Measurements from ENCODE around the gene ALG11.
A peak's percentile ranks its signal among the peaks of the same experiment; 100 is the strongest.
"Not testable (repeated sequence)": the region's sequence is repeated elsewhere in the genome, so short reads cannot be mapped to it uniquely, and the experiment has no call there.

Gene ALG11

DNA sequence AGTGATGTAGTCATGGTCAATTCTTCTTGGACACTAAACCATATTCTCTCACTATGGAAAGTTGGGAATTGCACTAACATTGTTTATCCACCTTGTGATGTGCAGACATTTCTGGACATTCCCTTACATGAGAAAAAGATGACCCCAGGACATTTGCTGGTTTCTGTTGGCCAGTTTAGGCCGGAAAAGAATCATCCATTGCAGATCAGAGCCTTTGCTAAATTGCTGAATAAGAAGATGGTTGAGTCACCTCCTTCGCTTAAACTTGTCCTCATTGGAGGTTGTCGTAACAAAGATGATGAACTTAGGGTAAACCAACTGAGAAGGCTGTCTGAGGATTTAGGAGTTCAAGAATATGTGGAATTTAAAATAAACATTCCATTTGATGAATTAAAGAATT lies 12.3 kb downstream of the ALG11 start, which contains the start of gene UTP14C:
Gene UTP14C (plus strand): TSS at position 211 of the 400 bp plus-strand sequence. CDS start 4,114 bp downstream, outside the sequence.
- no peaks in the 10 kb centered on the region for H3K9me3 Mint-ChIP-seq
- H3K4me3 Mint-ChIP-seq: no peak within 1 kb of the TSS
- H3K27me3 Mint-ChIP-seq: no peaks in the 10 kb centered on the region
- H3K27ac Mint-ChIP-seq (ENCODE audit: low read depth): no peak within 1 kb of the TSS
- peaks cover 42% of the 10 kb centered on the region for H3K36me3 Mint-ChIP-seq (ENCODE audit: insufficient read depth)
- DNase-seq (ENCODE audit: low spot score in 2 of 2): no peak
- ATAC-seq (replicated peaks; ENCODE audit: extremely low read depth, poor library complexity, severe bottlenecking): no peak
- peaks cover 42% of the 10 kb centered on the region for H3K4me1 Mint-ChIP-seq

DNA sequence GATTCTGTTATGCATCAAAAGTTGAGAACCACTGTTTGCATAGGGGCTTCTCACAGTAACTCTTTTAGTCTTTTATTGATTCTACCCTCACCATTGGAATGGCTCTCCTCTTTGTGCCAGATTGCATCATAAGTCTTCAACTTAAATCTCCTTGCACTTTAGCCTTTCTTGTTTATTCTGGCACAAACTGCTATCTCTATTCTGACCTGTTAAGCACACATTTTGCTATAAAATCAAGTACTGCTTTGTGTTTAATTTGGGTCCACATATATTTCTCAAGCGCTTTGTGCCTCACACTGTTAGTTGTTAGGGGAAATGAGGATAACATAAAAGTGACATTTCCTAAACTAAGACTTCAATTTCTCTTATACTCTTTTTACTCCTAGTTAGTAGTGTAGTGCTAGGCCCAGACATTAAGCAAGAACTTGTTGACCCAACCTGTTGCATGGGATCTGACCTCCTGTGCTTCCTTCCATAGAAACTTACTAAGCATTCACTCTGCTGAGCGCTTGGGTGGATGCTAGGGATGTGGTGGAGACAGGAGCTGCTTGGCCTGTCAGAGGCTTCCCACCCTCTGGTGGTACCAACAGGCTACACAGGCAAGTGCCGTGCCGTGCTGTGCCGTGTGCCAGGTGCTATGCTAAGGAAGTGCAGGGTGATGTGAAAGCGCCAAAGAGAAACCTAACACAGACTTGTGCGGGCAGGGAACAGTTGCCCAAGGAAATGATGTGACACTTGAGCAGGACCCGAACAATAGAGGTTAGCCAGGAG lies 13.5 kb downstream of the ALG11 start:
- DNase-seq (ENCODE audit: low spot score in 2 of 2): no peak
- no peaks in the 10 kb centered on the region for H3K9me3 Mint-ChIP-seq
- H3K27ac Mint-ChIP-seq (ENCODE audit: low read depth): no peak overlapping the region
- H3K36me3 Mint-ChIP-seq (ENCODE audit: insufficient read depth): peaks cover 37% of the 10 kb centered on the region
- peaks cover 48% of the 10 kb centered on the region for H3K4me1 Mint-ChIP-seq
- no peak for ATAC-seq (replicated peaks; ENCODE audit: extremely low read depth, poor library complexity, severe bottlenecking)
- no peaks in the 10 kb centered on the region for H3K27me3 Mint-ChIP-seq
- H3K4me3 Mint-ChIP-seq: no peak overlapping the region

DNA sequence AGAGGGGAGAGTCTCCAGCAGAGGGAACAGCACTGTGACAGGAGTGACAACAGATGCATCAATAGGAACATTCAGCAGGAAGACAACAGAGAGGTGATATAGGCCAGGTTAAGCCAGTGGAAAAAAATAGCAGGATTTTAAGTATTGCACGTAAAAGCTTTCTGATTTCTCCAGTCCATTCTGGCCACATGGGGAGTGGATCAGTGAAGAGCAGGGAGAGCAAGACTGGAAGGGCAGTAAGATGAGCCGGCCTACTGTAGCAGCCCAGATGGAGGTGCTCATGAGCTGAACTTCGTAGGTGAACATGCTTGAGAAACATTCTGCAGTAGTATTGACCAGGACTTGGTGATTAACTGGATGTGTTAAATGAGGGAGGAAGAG lies 14.0 kb downstream of the ALG11 start:
- Mint-ChIP-seq H3K4me3 (no peak overlapping the region), H3K4me1 (peaks cover 44% of the 10 kb centered on the region), H3K9me3 (no peaks in the 10 kb centered on the region), H3K27ac (ENCODE audit: low read depth) (no peak overlapping the region), H3K27me3 (no peaks in the 10 kb centered on the region), H3K36me3 (ENCODE audit: insufficient read depth) (peaks cover 33% of the 10 kb centered on the region)
- ATAC-seq (replicated peaks; ENCODE audit: extremely low read depth, poor library complexity, severe bottlenecking): no peak
- DNase-seq (ENCODE audit: low spot score in 2 of 2): no peak

DNA sequence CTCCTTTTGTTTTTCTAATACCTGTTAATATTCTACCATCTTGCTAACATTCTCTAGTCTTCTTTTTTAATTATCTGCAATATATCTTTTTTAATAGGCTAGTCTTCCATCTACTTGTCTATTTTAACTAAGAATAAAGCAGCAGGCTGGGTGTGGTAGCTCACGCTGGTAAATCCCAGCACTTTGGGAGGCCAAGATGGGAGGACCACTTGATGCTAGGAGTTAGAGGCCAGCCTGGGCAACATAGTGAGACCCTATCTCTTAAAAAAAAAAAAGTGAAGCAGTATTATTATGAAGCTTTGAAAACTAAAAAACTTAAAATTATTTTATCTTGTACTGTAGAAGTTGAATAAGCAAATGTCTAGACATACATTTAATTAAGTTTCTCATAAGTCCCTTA lies 15.6 kb downstream of the ALG11 start:
- no peaks in the 10 kb centered on the region for H3K27me3 Mint-ChIP-seq

DNA sequence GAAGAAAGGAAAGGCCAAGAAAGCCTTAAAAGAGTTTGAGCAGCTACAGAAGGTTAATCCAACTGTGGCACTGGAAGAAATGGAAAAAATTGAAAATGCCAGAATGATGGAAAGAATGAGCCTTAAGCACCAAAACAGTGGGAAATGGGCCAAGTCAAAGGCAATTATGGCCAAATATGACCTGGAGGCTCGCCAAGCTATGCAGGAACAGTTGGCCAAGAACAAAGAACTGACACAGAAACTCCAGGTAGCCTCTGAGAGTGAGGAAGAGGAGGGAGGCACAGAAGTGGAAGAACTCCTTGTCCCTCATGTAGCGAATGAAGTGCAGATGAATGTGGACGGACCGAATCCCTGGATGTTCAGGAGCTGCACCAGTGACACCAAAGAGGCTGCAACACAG lies 17.4 kb downstream of the ALG11 start:
- Mint-ChIP-seq H3K4me3 (no peak overlapping the region), H3K36me3 (ENCODE audit: insufficient read depth) (peaks cover 17% of the 10 kb centered on the region), H3K4me1 (peaks cover 41% of the 10 kb centered on the region), H3K27ac (ENCODE audit: low read depth) (peak overlapping the region; percentile 64), H3K9me3 (no peaks in the 10 kb centered on the region), H3K27me3 (no peaks in the 10 kb centered on the region)
- DNase-seq (ENCODE audit: low spot score in 2 of 2): no peak
- ATAC-seq (replicated peaks; ENCODE audit: extremely low read depth, poor library complexity, severe bottlenecking): no peak

More for the DNA sequence above, 15.6 kb downstream of the ALG11 start:
- Mint-ChIP-seq H3K9me3 (no peaks in the 10 kb centered on the region), H3K4me1 (peaks cover 41% of the 10 kb centered on the region), H3K4me3 (no peak overlapping the region), H3K36me3 (ENCODE audit: insufficient read depth) (peaks cover 30% of the 10 kb centered on the region), H3K27ac (ENCODE audit: low read depth) (no peak overlapping the region)
- ATAC-seq (replicated peaks; ENCODE audit: extremely low read depth, poor library complexity, severe bottlenecking) (no peak), DNase-seq (ENCODE audit: low spot score in 2 of 2) (no peak)

DNA sequence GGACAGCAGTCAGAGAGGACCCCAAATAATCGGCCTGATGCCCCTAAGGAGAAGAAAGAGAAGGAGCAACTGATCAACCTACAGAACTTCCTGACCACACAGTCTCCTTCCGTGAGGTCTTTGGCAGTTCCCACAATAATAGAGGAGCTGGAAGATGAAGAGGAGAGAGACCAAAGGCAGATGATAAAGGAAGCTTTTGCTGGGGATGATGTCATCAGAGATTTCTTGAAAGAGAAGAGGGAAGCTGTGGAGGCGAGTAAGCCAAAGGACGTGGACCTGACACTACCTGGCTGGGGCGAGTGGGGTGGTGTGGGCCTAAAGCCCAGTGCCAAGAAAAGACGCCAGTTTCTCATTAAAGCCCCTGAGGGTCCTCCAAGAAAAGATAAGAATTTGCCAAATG lies 18.2 kb downstream of the ALG11 start:
- Mint-ChIP-seq H3K27ac (ENCODE audit: low read depth) (peak overlapping the region; percentile 64), H3K4me1 (peaks cover 37% of the 10 kb centered on the region), H3K36me3 (ENCODE audit: insufficient read depth) (peaks cover 14% of the 10 kb centered on the region)
- not testable (repeated sequence) for DNase-seq (ENCODE audit: low spot score in 2 of 2); H3K9me3 Mint-ChIP-seq; H3K4me3 Mint-ChIP-seq; ATAC-seq (replicated peaks; ENCODE audit: extremely low read depth, poor library complexity, severe bottlenecking); H3K27me3 Mint-ChIP-seq

DNA sequence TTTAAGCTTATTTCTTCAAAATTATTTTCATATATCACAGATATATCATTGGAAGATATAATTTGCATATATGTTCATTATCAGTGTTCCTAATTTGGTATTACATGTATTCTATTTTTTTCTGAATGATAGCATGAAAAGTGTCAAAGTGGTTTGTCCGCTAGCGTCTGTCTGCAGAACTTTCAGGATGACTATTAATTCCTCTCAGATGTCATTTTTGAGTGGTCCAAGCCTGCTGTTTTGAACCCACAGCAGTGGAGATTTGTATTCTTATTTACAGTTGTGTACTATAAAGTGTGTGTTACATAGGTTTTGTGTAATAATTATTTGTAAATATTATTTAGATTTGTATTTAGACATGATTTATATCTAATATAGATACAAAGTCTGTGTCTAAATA lies 20.8 kb downstream of the ALG11 start:
- Mint-ChIP-seq H3K27ac (ENCODE audit: low read depth) (no peak overlapping the region), H3K36me3 (ENCODE audit: insufficient read depth) (peaks cover 13% of the 10 kb centered on the region), H3K27me3 (no peaks in the 10 kb centered on the region), H3K4me3 (no peak overlapping the region), H3K9me3 (no peaks in the 10 kb centered on the region), H3K4me1 (peaks cover 19% of the 10 kb centered on the region)
- DNase-seq (ENCODE audit: low spot score in 2 of 2) (no peak), ATAC-seq (replicated peaks; ENCODE audit: extremely low read depth, poor library complexity, severe bottlenecking) (no peak)

DNA sequence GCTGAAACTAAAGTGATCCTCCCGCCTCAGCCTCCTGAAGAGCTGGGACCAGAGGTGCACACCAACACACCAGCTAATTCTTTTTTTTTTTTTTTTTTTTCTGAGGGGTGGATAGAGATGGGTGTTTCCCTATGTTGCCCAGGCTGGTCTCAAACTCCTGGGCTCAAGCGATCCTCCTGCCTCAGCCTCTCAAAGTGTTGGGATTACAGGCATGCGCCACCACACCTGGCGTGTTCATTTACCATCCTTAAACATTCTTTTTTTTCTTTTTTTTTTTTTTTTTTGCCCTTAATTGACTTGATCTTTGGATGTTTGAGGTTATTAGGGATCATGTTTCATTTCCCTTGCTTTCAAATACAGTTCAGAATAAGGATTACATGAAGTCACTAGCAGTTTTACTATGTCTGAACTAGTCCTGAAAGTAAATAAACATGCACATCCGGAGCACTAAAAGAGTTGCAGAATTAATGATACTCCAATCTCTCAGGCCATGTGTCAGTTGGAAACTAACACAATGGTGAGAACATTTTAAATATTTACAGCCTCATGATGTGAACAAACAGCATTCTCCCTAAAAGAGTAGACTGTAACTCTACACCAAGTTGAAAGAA lies 22.5 kb downstream of the ALG11 start:
- peaks cover 17% of the 10 kb centered on the region for H3K4me1 Mint-ChIP-seq
- no peaks in the 10 kb centered on the region for H3K9me3 Mint-ChIP-seq
- DNase-seq (ENCODE audit: low spot score in 2 of 2) (no peak), ATAC-seq (replicated peaks; ENCODE audit: extremely low read depth, poor library complexity, severe bottlenecking) (no peak)
- no peaks in the 10 kb centered on the region for H3K27me3 Mint-ChIP-seq
- H3K27ac Mint-ChIP-seq (ENCODE audit: low read depth): no peak overlapping the region
- peaks cover 7% of the 10 kb centered on the region for H3K36me3 Mint-ChIP-seq (ENCODE audit: insufficient read depth)
- no peak overlapping the region for H3K4me3 Mint-ChIP-seq

DNA sequence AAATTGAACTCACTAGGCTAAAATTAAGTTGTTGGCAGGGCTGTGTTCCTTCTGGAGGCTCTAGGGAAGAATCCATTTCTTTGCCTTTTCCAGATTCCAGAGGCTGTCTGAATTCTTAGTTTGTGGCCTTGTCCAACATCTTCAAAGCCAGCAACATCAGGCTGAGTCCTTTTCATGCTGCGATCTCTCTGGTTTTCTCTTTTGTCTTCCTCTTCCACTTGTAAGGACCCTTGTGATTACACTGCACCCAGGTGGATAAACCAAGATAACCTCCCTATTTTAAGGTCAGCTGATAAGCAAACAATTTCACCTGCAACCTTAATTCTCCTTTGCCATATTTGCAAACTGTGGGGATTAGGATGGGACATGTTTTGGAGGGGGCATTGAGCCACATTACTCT lies 23.8 kb downstream of the ALG11 start:
- no peak for ATAC-seq (replicated peaks; ENCODE audit: extremely low read depth, poor library complexity, severe bottlenecking)
- Mint-ChIP-seq H3K4me1 (peaks cover 6% of the 10 kb centered on the region), H3K4me3 (no peak overlapping the region), H3K27ac (ENCODE audit: low read depth) (no peak overlapping the region), H3K36me3 (ENCODE audit: insufficient read depth) (peaks cover 2% of the 10 kb centered on the region), H3K9me3 (no peaks in the 10 kb centered on the region), H3K27me3 (no peaks in the 10 kb centered on the region)
- DNase-seq (ENCODE audit: low spot score in 2 of 2): no peak

DNA sequence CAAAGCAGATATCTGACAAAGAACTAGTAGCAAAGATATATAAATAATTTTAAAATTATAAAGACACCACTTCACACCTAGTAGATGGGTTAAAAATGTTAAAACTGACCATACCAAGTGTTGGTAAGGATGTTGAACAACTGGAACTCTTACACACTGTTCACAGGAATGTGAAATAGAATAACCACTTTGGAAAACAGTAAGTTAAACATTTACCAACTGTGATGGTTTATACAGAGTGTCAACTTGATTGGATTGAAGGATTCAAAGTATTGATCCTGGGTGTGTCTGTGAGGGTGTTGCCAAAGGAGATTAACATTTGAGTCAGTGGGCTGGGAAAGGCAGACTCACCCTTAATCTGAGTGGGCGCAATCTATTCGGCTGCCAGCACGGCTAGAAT lies 31.5 kb downstream of the ALG11 start:
- DNase-seq (ENCODE audit: low spot score in 2 of 2): no peak
- peaks cover 2% of the 10 kb centered on the region for H3K36me3 Mint-ChIP-seq (ENCODE audit: insufficient read depth)
- H3K4me3 Mint-ChIP-seq: no peak overlapping the region
- no peak overlapping the region for H3K27ac Mint-ChIP-seq (ENCODE audit: low read depth)
- H3K9me3 Mint-ChIP-seq: peaks cover 6% of the 10 kb centered on the region
- H3K27me3 Mint-ChIP-seq: no peaks in the 10 kb centered on the region
- ATAC-seq (replicated peaks; ENCODE audit: extremely low read depth, poor library complexity, severe bottlenecking): no peak
- no peaks in the 10 kb centered on the region for H3K4me1 Mint-ChIP-seq

DNA sequence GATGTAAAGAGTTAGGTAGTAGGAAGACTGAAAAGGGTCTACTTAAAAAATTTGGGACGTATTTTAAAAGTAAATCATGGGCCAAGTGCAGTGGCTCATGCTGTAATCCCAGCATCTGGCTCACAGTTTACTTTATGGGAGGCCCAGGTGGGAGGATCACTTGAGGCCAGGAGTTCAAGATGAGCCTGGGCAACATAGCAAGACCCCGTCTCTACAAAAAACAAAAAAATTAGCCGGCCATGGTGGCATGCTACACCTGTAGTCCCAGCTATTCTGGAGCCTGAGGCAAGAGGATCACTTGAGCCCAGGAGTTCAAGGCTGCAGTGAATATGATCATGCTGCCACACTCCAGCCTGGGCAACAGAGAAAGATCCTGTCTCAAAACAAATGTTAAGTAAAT lies 35.3 kb downstream of the ALG11 start:
- DNase-seq (ENCODE audit: low spot score in 2 of 2): no peak
- Mint-ChIP-seq H3K4me1 (no peaks in the 10 kb centered on the region), H3K9me3 (peaks cover 6% of the 10 kb centered on the region), H3K36me3 (ENCODE audit: insufficient read depth) (no peaks in the 10 kb centered on the region), H3K27me3 (no peaks in the 10 kb centered on the region), H3K4me3 (no peak overlapping the region), H3K27ac (ENCODE audit: low read depth) (no peak overlapping the region)
- no peak for ATAC-seq (replicated peaks; ENCODE audit: extremely low read depth, poor library complexity, severe bottlenecking)

DNA sequence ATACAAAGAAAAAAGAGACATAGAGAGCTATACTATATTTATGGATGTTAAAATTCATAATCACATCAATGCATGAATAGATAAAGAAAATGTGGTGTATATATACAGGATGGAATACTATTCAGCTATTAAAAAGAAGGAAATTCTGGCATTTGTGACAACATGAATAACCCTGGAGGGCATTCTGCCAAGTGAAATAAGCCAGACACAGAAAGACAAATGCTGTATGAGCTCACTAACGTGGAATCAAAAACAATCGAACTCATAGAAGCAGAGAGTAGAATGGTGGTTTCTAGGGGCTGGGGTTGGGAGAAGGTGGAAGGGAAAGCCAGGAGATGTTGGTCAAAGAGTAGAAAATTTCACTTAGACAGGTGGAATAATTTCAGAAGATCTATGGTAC lies 36.3 kb downstream of the ALG11 start:
- H3K9me3 Mint-ChIP-seq: peaks cover 6% of the 10 kb centered on the region
- H3K36me3 Mint-ChIP-seq (ENCODE audit: insufficient read depth): no peaks in the 10 kb centered on the region

DNA sequence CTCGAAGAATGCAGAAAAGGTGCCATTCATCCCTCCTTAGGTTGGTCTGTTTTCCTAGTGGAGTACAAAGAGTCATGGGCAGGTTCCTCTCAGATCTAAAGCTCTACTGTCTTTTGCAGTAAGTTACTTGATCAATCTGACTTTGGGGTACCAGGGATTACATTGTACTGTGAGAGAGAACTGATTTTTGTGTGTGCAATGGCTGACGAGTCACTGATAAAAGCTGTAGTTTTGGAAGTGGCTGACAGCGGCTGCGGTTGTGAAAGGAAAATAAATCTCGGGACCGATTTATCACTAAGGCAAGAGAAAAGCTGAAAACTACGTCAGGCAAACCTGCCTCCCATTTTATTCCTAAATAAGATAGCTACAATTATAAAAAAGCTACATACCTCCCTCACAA lies 39.2 kb downstream of the ALG11 start:
- DNase-seq (ENCODE audit: low spot score in 2 of 2) (no peak), ATAC-seq (replicated peaks; ENCODE audit: extremely low read depth, poor library complexity, severe bottlenecking) (no peak)
- Mint-ChIP-seq H3K9me3 (peaks cover 5% of the 10 kb centered on the region), H3K4me3 (no peak overlapping the region), H3K36me3 (ENCODE audit: insufficient read depth) (no peaks in the 10 kb centered on the region), H3K4me1 (no peaks in the 10 kb centered on the region), H3K27me3 (no peaks in the 10 kb centered on the region), H3K27ac (ENCODE audit: low read depth) (no peak overlapping the region)

More for the DNA sequence above, 36.3 kb downstream of the ALG11 start:
- no peak for ATAC-seq (replicated peaks; ENCODE audit: extremely low read depth, poor library complexity, severe bottlenecking)
- no peak for DNase-seq (ENCODE audit: low spot score in 2 of 2)
- Mint-ChIP-seq H3K27me3 (no peaks in the 10 kb centered on the region), H3K27ac (ENCODE audit: low read depth) (no peak overlapping the region), H3K4me1 (no peaks in the 10 kb centered on the region), H3K4me3 (no peak overlapping the region)

All from central memory CD8-positive, alpha-beta T cell (primary cell).